Measurements from ENCODE around the gene HS1BP3. TPM values are rescaled to one million over a fixed set of nuclear protein-coding genes. Genes with fewer than 3 reads are reported as not detected.

The HS1BP3 gene
- total RNA-seq, 1 experiment from 2014 or later = 19.6 TPM

GRCh38 chr2:20648206-20648605 is 2.7 kb downstream of the HS1BP3 start:
- no peak overlapping the region for H3K9ac ChIP-seq (ENCODE audit: low read length)
- no peaks in the 10 kb centered on the region for H3K79me2 ChIP-seq (ENCODE audit: low read length)
- no peaks in the 10 kb centered on the region for H4K20me1 ChIP-seq (ENCODE audit: low read length)
- no peaks in the 10 kb centered on the region for H3F3A ChIP-seq (ENCODE audit: low read length, unreplicated experiment)
- no peak for DNase-seq
- CTCF ChIA-PET = no interaction called here
- peaks cover 15% of the 10 kb centered on the region for H3K4me1 ChIP-seq (ENCODE audit: insufficient read depth, low read length)
- no TSS peak for BruUV-seq (replicated peaks)
- H3K9me2 ChIP-seq (replicated peaks; ENCODE audit: low read length) = no peaks in the 10 kb centered on the region
- no peak overlapping the region for H3K27ac ChIP-seq (ENCODE audit: low read length)
- POLR2A ChIA-PET (ENCODE audit: unreplicated experiment) = interaction anchor here (0.6 kb wide), 1 partner anchor 202 kb away, joined by 3 read pairs; no protein-coding TSS in a partner anchor
- no peak overlapping the region for H3K4me2 ChIP-seq (ENCODE audit: low read length)
- no peaks in the 10 kb centered on the region for H3K9me3 ChIP-seq (ENCODE audit: low read length)
- ATAC-seq = no peak
- intact Hi-C loops (cut with micrococcal nuclease) = no loop called here
- TF ChIP-seq EZH2phosphoT487 (IDR thresholded peaks at IDR 0.05; ENCODE audit: borderline replicate concordance, low read length) = no peak
- no peak for TF ChIP-seq EZH2 (IDR thresholded peaks at IDR 0.05; ENCODE audit: low read length, unreplicated experiment)
- TF ChIP-seq CTCF (conservative IDR thresholded peaks at IDR 0.05; ENCODE audit: low read depth, low read length) = no peak
- no peak overlapping the region for H2AFZ ChIP-seq (ENCODE audit: low read length)
- no peak overlapping the region for H3K4me3 ChIP-seq (ENCODE audit: low read length)
- H3K36me3 ChIP-seq (ENCODE audit: low read depth, low read length) = no peaks in the 10 kb centered on the region
- no peaks in the 10 kb centered on the region for H3K27me3 ChIP-seq (ENCODE audit: low read length)

- Histone ChIP-seq H3K27ac (ENCODE audit: low read length) (no peak overlapping the region), H3K27me3 (ENCODE audit: low read length) (no peaks in the 10 kb centered on the region), H3K9me2 (replicated peaks; ENCODE audit: low read length) (no peaks in the 10 kb centered on the region), H3F3A (ENCODE audit: low read length, unreplicated experiment) (no peaks in the 10 kb centered on the region), H2AFZ (ENCODE audit: low read length) (no peak overlapping the region), H3K9me3 (ENCODE audit: low read length) (no peaks in the 10 kb centered on the region), H3K36me3 (ENCODE audit: low read depth, low read length) (no peaks in the 10 kb centered on the region), H3K4me3 (ENCODE audit: low read length) (no peak overlapping the region), H3K9ac (ENCODE audit: low read length) (no peak overlapping the region), H3K4me2 (ENCODE audit: low read length) (no peak overlapping the region), H3K79me2 (ENCODE audit: low read length) (no peaks in the 10 kb centered on the region), H4K20me1 (ENCODE audit: low read length) (no peaks in the 10 kb centered on the region), H3K4me1 (ENCODE audit: insufficient read depth, low read length) (peaks cover 15% of the 10 kb centered on the region)
- POLR2A ChIA-PET (ENCODE audit: unreplicated experiment) = interaction anchor here (0.6 kb wide), 1 partner anchor 201 kb away, joined by 3 read pairs; no protein-coding TSS in a partner anchor
- ATAC-seq = no peak
- BruUV-seq (replicated peaks) = no TSS peak
- TF ChIP-seq EZH2phosphoT487 (IDR thresholded peaks at IDR 0.05; ENCODE audit: borderline replicate concordance, low read length) (no peak), EZH2 (IDR thresholded peaks at IDR 0.05; ENCODE audit: low read length, unreplicated experiment) (no peak), CTCF (conservative IDR thresholded peaks at IDR 0.05; ENCODE audit: low read depth, low read length) (no peak)
- intact Hi-C loops (cut with micrococcal nuclease) = no loop called here
- DNase-seq = no peak
- CTCF ChIA-PET = no interaction called here
These were observed 3.2 kb downstream of the HS1BP3 start for GRCh38 chr2:20647738-20648137.

- no TSS peak for BruUV-seq (replicated peaks)
- CTCF ChIA-PET = no interaction called here
These were observed 3.7 kb downstream of the HS1BP3 start for GRCh38 chr2:20647211-20647610.

More at GRCh38 chr2:20647211-20647610, 3.7 kb downstream of the HS1BP3 start:
- DNase-seq (no peak), ATAC-seq (no peak)
- POLR2A ChIA-PET (ENCODE audit: unreplicated experiment) = no interaction called here
- no peaks in the 10 kb centered on the region for H3K9me2 ChIP-seq (replicated peaks; ENCODE audit: low read length)
- H3K4me3 ChIP-seq (ENCODE audit: low read length) = no peak overlapping the region
- H3K27me3 ChIP-seq (ENCODE audit: low read length) = no peaks in the 10 kb centered on the region
- no peak overlapping the region for H3K9ac ChIP-seq (ENCODE audit: low read length)
- no peak overlapping the region for H2AFZ ChIP-seq (ENCODE audit: low read length)
- no peaks in the 10 kb centered on the region for H3F3A ChIP-seq (ENCODE audit: low read length, unreplicated experiment)
- peaks cover 15% of the 10 kb centered on the region for H3K4me1 ChIP-seq (ENCODE audit: insufficient read depth, low read length)
- intact Hi-C loops (cut with micrococcal nuclease) = no loop called here
- TF ChIP-seq EZH2phosphoT487 (IDR thresholded peaks at IDR 0.05; ENCODE audit: borderline replicate concordance, low read length) = no peak
- no peak for TF ChIP-seq EZH2 (IDR thresholded peaks at IDR 0.05; ENCODE audit: low read length, unreplicated experiment)
- TF ChIP-seq CTCF (conservative IDR thresholded peaks at IDR 0.05; ENCODE audit: low read depth, low read length) = no peak
- no peak overlapping the region for H3K4me2 ChIP-seq (ENCODE audit: low read length)
- H4K20me1 ChIP-seq (ENCODE audit: low read length) = no peaks in the 10 kb centered on the region
- no peak overlapping the region for H3K27ac ChIP-seq (ENCODE audit: low read length)
- H3K9me3 ChIP-seq (ENCODE audit: low read length) = no peaks in the 10 kb centered on the region
- H3K36me3 ChIP-seq (ENCODE audit: low read depth, low read length) = no peaks in the 10 kb centered on the region
- no peaks in the 10 kb centered on the region for H3K79me2 ChIP-seq (ENCODE audit: low read length)

Measured in PC-3 (cell line).